H9 (cell line): ENCODE data around the gene MAPK8. TPM values are rescaled to one million over a fixed set of nuclear protein-coding genes. Genes with fewer than 3 reads are reported as not detected.

Experiments used
- DNase-seq: peaks from one replicate; pipeline ENCODE4 v3.0.0-alpha.2; 2017
- H2AFZ ChIP-seq: one replicate; pipeline ENCODE4 v1.6.1; 2013; ENCODE audit warnings: mild to moderate bottlenecking, low read length, control low read depth, moderate library complexity
- H2AK5ac ChIP-seq: 2 replicates; pipeline ENCODE4 v1.6.1; 2013; ENCODE audit warnings: low read length, control low read depth, mixed read lengths; ENCODE audit not compliant: insufficient read length
- H2BK120ac ChIP-seq: one replicate; pipeline ENCODE4 v1.6.1; 2013; ENCODE audit warnings: low read depth, mild to moderate bottlenecking, low read length, control low read depth, inconsistent platforms; ENCODE audit not compliant: poor library complexity, severe bottlenecking
- H2BK12ac ChIP-seq: 2 replicates; pipeline ENCODE4 v1.6.1; 2013; ENCODE audit warnings: low read length, control low read depth, mixed read lengths, low read depth; ENCODE audit not compliant: insufficient read length
- H2BK15ac ChIP-seq: 2 replicates; pipeline ENCODE4 v1.6.1; 2013; ENCODE audit warnings: low read depth, low read length, control low read depth
- H2BK20ac ChIP-seq: one replicate; pipeline ENCODE4 v1.6.1; 2013; ENCODE audit warnings: low read depth, mild to moderate bottlenecking, low read length, control low read depth, inconsistent platforms; ENCODE audit not compliant: poor library complexity, severe bottlenecking
- H2BK5ac ChIP-seq: 2 replicates; pipeline ENCODE4 v1.6.1; 2013; ENCODE audit warnings: low read length, control low read depth, mixed read lengths; ENCODE audit not compliant: insufficient read length
- H3K14ac ChIP-seq: 2 replicates; pipeline ENCODE4 v1.6.1; 2013; ENCODE audit warnings: low read length, control low read depth; ENCODE audit not compliant: insufficient read depth
- H3K18ac ChIP-seq: 2 replicates; pipeline ENCODE4 v1.6.1; 2013; ENCODE audit warnings: low read depth, mild to moderate bottlenecking, mixed read lengths, low read length, control low read depth; ENCODE audit not compliant: insufficient read length
- H3K23ac ChIP-seq: 2 replicates; pipeline ENCODE4 v1.6.1; 2013; ENCODE audit warnings: low read length, control low read depth, mixed read lengths, low read depth; ENCODE audit not compliant: insufficient read length
- H3K23me2 ChIP-seq: 2 replicates; pipeline ENCODE4 v1.6.1; 2013; ENCODE audit warnings: low read depth, mild to moderate bottlenecking, mixed read lengths, low read length, control low read depth; ENCODE audit not compliant: insufficient read length, poor library complexity, severe bottlenecking
- H3K27ac ChIP-seq: 2 replicates; pipeline ENCODE4 v1.5.1; 2013; ENCODE audit warnings: low read length, control low read depth, mixed read lengths, low read depth; ENCODE audit not compliant: insufficient read length
- H3K27me3 ChIP-seq: 2 replicates; pipeline ENCODE4 v1.6.1; 2013; ENCODE audit warnings: low read length, control low read depth, inconsistent platforms; ENCODE audit not compliant: insufficient read depth
- H3K4ac ChIP-seq: 2 replicates; pipeline ENCODE4 v1.6.1; 2013; ENCODE audit warnings: low read depth, mild to moderate bottlenecking, control low read depth, inconsistent platforms, low read length, moderate library complexity
- H3K4me1 ChIP-seq: 2 replicates; pipeline ENCODE4 v1.6.1; 2013; ENCODE audit warnings: low read length, control low read depth, inconsistent platforms; ENCODE audit not compliant: insufficient read depth
- H3K4me2 ChIP-seq: 2 replicates; pipeline ENCODE4 v1.6.1; 2013; ENCODE audit warnings: low read length, control low read depth, mixed read lengths; ENCODE audit not compliant: insufficient read length, insufficient read depth
- H3K56ac ChIP-seq: 2 replicates; pipeline ENCODE4 v1.6.1; 2013; ENCODE audit warnings: low read depth, mild to moderate bottlenecking, mixed read lengths, low read length, control low read depth; ENCODE audit not compliant: insufficient read length
- H3K79me1 ChIP-seq: 2 replicates; pipeline ENCODE4 v1.6.1; 2013; ENCODE audit warnings: low read depth, mild to moderate bottlenecking, moderate library complexity, low read length, control low read depth, inconsistent platforms; ENCODE audit not compliant: insufficient read depth, poor library complexity, severe bottlenecking
- H3K79me2 ChIP-seq: 2 replicates; pipeline ENCODE4 v1.6.1; 2013; ENCODE audit warnings: low read length, control low read depth, inconsistent platforms; ENCODE audit not compliant: insufficient read depth
- H3K9ac ChIP-seq: 2 replicates; pipeline ENCODE4 v1.6.1; 2013; ENCODE audit warnings: low read length, control low read depth, mixed read lengths; ENCODE audit not compliant: insufficient read length; ENCODE audit errors: extremely low read depth
- H3K9me3 ChIP-seq: one replicate; pipeline ENCODE4 v1.6.1; 2013; ENCODE audit warnings: low read depth, low read length, inconsistent platforms; ENCODE audit not compliant: control insufficient read depth
- H3T11ph ChIP-seq: one replicate; pipeline ENCODE4 v1.6.1; 2013; ENCODE audit warnings: mild to moderate bottlenecking, low read length, control low read depth, inconsistent platforms
- H4K20me1 ChIP-seq: one replicate; pipeline ENCODE4 v1.6.1; 2013; ENCODE audit not compliant: control insufficient read depth, insufficient read length, insufficient read depth
- H4K5ac ChIP-seq: 2 replicates; pipeline ENCODE4 v1.6.1; 2013; ENCODE audit warnings: low read depth, mild to moderate bottlenecking, mixed read lengths, low read length, control low read depth; ENCODE audit not compliant: insufficient read length
- H4K8ac ChIP-seq: replicated peaks from 2 replicates; pipeline ENCODE4 v1.6.1; 2013; ENCODE audit warnings: low read length, control low read depth, mixed read lengths, low read depth; ENCODE audit not compliant: insufficient read length
- H4K91ac ChIP-seq: 2 replicates; pipeline ENCODE4 v1.6.1; 2013; ENCODE audit warnings: low read depth, mild to moderate bottlenecking, moderate library complexity, mixed read lengths, low read length, control low read depth; ENCODE audit not compliant: insufficient read length
- H3K27ac Mint-ChIP-seq, 3 experiments: 2 replicates in 2 of 3; 3 replicates in 1 of 3; pipeline ENCODE4 v1.8.0; 2020 to 2021; ENCODE audit warnings: mixed read lengths in 3 of 3, mild to moderate bottlenecking in 1 of 3, moderate library complexity in 1 of 3
- H3K27me3 Mint-ChIP-seq: 2 replicates; pipeline ENCODE4 v1.8.0; 2021; ENCODE audit warnings: low read depth, mild to moderate bottlenecking, moderate library complexity, mixed read lengths
- H3K36me3 Mint-ChIP-seq, 3 experiments: 2 replicates in 2 of 3; 3 replicates in 1 of 3; pipeline ENCODE4 v1.8.0; 2020 to 2021; ENCODE audit warnings: low read depth in 3 of 3, mixed read lengths in 3 of 3; ENCODE audit not compliant: insufficient read depth in 1 of 3
- H3K4me1 Mint-ChIP-seq, 2 experiments: 2 replicates each; pipeline ENCODE4 v1.8.0; 2020; ENCODE audit warnings: mixed read lengths in 2 of 2
- H3K4me3 Mint-ChIP-seq, 2 experiments: 2 replicates in 1 of 2; 3 replicates in 1 of 2; pipeline ENCODE4 v1.8.0; 2020 to 2021; ENCODE audit warnings: mild to moderate bottlenecking in 2 of 2, mixed read lengths in 2 of 2, moderate library complexity in 1 of 2
- H3K9me3 Mint-ChIP-seq, 2 experiments: 2 replicates in 1 of 2; 3 replicates in 1 of 2; pipeline ENCODE4 v1.8.0; 2020; ENCODE audit warnings: mild to moderate bottlenecking in 2 of 2, mixed read lengths in 2 of 2, moderate library complexity in 1 of 2
- CTCF ChIP-seq: fragments of 200-600 bp; sonication (generic); conservative IDR thresholded peaks from 3 replicates; pipeline ENCODE4 v1.8.0; 2021; ENCODE audit warnings: antibody characterized with exemption, mild to moderate bottlenecking
- WGBS: extraction: QIAGEN DNeasy Blood & Tissue Kit; methylation state at CpG from one replicate; pipeline ENCODE4 v1.1.7; 2013; ENCODE audit warnings: missing lambda C conversion rate, low lambda C conversion rate, mixed read lengths; ENCODE audit not compliant: insufficient read length; ENCODE audit errors: extremely low coverage; 5-methylcytosine and 5-hydroxymethylcytosine counted together
- total RNA-seq: library from RNA; stranded (reverse); gene quantifications from 2 replicates; pipeline ENCODE4 v1.2.1, GENCODE V29; 2021

Gene MAPK8
- total RNA-seq, 1 experiment from 2014 or later, result 52.0 TPM

GRCh38 chr10:48467669-48468068 lies 161.2 kb downstream of the MAPK8 start:
- Mint-ChIP-seq H3K27ac (no peak overlapping the region), H3K4me3 (no peak overlapping the region), H3K4me1 (peaks cover 28 to 33% of the 10 kb centered on the region in 2 experiments), H3K36me3 (peaks cover 2 to 8% (median 2%) of the 10 kb centered on the region in 3 experiments; a peak in 3 of 7 replicates), H3K27me3 (no peaks in the 10 kb centered on the region), H3K9me3 (no peaks in the 10 kb centered on the region; a peak in 1 of 5 replicates)
- Histone ChIP-seq H2BK120ac (no peak overlapping the region), H3K27me3 (no peaks in the 10 kb centered on the region; the same call in 1 of the 2 replicates), H3K14ac (no peak overlapping the region), H2BK20ac (no peak overlapping the region), H3K4ac (no peak overlapping the region), H3K9ac (no peak overlapping the region), H3K56ac (no peak overlapping the region), H3K18ac (no peak overlapping the region), H3K23me2 (no peaks in the 10 kb centered on the region), H3T11ph (no peak overlapping the region), H2BK15ac (no peak overlapping the region), H3K79me1 (no peaks in the 10 kb centered on the region), H2BK12ac (no peak overlapping the region), H2BK5ac (no peak overlapping the region), H2AFZ (no peak overlapping the region), H4K20me1 (no peaks in the 10 kb centered on the region), H3K27ac (no peak overlapping the region), H4K5ac (no peak overlapping the region), H3K4me1 (peaks cover 11% of the 10 kb centered on the region), H4K8ac (no peak overlapping the region), H3K9me3 (no peaks in the 10 kb centered on the region), H2AK5ac (no peak overlapping the region), H4K91ac (no peak overlapping the region), H3K79me2 (no peaks in the 10 kb centered on the region), H3K4me2 (no peak overlapping the region), H3K23ac (no peak overlapping the region)
- no peak for DNase-seq
- WGBS, result no CpG with 5 or more reads among the region's 4 CpGs
- TF ChIP-seq CTCF, result no peak
